IMR-90 (cell line): Measurements from ENCODE around the gene DCC. TPM values are rescaled to one million over a fixed set of nuclear protein-coding genes. Genes with fewer than 3 reads are reported as not detected.

ENCODE experiments used
- ATAC-seq: fragments of 200-7000 bp; cut with Tn5 transposase; 2 replicates; pipeline ENCODE4 v1.9.1; 2020; ENCODE audit warnings: low read depth, mild to moderate bottlenecking, moderate library complexity
- BruUV-seq: library from RNA; stranded (reverse); fragments of 400-500 nt; replicated peaks from 2 replicates; lab custom pipeline; 2021; lab: Mats Ljungman, UMichigan
- CTCF ChIA-PET: fragments of 300-600 bp; formaldehyde crosslinking; extraction: SDS; loops from one replicate; lab custom pipeline; 2021; ENCODE audit warnings: antibody characterized with exemption; lab: Yijun Ruan, JAX
- POLR2A ChIA-PET: fragments of 300-600 bp; sonication (Branson Sonifier 250); formaldehyde crosslinking; loops from one replicate; lab custom pipeline; 2022; ENCODE audit warnings: antibody characterized with exemption; ENCODE audit not compliant: unreplicated experiment; lab: Charles Lee
- DNase-seq: peaks from one replicate; pipeline ENCODE4 v3.0.0; 2013
- H2AFZ ChIP-seq: replicated peaks from 2 replicates; pipeline ENCODE3; 2013; ENCODE audit warnings: low read length, mild to moderate bottlenecking; ENCODE audit not compliant: poor library complexity
- H2AK5ac ChIP-seq: 2 replicates; pipeline ENCODE4 v1.6.1; 2013; ENCODE audit warnings: low read depth, low read length, inconsistent platforms
- H2AK9ac ChIP-seq: replicated peaks from 2 replicates; pipeline ENCODE3; 2013; ENCODE audit warnings: mild to moderate bottlenecking, low read depth, low read length, moderate library complexity; ENCODE audit not compliant: poor library complexity
- H2BK120ac ChIP-seq: 2 replicates; pipeline ENCODE4 v1.6.1; 2013; ENCODE audit warnings: low read depth, low read length, inconsistent platforms
- H2BK15ac ChIP-seq: 3 replicates; pipeline ENCODE4 v1.6.1; 2013; ENCODE audit warnings: low read depth, low read length, inconsistent platforms
- H2BK20ac ChIP-seq: 2 replicates; pipeline ENCODE4 v1.6.1; 2013; ENCODE audit warnings: low read depth, mild to moderate bottlenecking, inconsistent platforms, low read length, moderate library complexity
- H2BK5ac ChIP-seq: 2 replicates; pipeline ENCODE4 v1.6.1; 2013; ENCODE audit warnings: mild to moderate bottlenecking, low read depth, low read length, inconsistent platforms; ENCODE audit not compliant: poor library complexity, severe bottlenecking
- H3K14ac ChIP-seq: replicated peaks from 2 replicates; pipeline ENCODE4 v1.6.1; 2013; ENCODE audit warnings: low read depth, low read length, inconsistent platforms
- H3K18ac ChIP-seq: 2 replicates; pipeline ENCODE4 v1.6.1; 2013; ENCODE audit warnings: low read depth, low read length, control low read depth
- H3K23ac ChIP-seq: 2 replicates; pipeline ENCODE4 v1.6.1; 2013; ENCODE audit warnings: low read depth, low read length, inconsistent platforms
- H3K27ac ChIP-seq: 2 replicates; pipeline ENCODE4 v1.5.1; 2013; ENCODE audit warnings: mild to moderate bottlenecking, control low read depth, low read length; ENCODE audit not compliant: insufficient read depth
- H3K27me3 ChIP-seq: 2 replicates; pipeline ENCODE4 v1.6.1; 2013; ENCODE audit warnings: low read length; ENCODE audit not compliant: control insufficient read depth, insufficient read depth
- H3K36me3 ChIP-seq: 2 replicates; pipeline ENCODE4 v1.6.1; 2013; ENCODE audit warnings: low read length, mixed read lengths; ENCODE audit not compliant: control insufficient read depth, insufficient read depth
- H3K4ac ChIP-seq: 2 replicates; pipeline ENCODE4 v1.6.1; 2013; ENCODE audit warnings: low read depth, low read length, inconsistent platforms
- H3K4me1 ChIP-seq: 2 replicates; pipeline ENCODE4 v1.6.1; 2013; ENCODE audit warnings: low read length, mixed read lengths; ENCODE audit not compliant: control insufficient read depth, insufficient read depth
- H3K4me2 ChIP-seq: 2 replicates; pipeline ENCODE4 v1.6.1; 2013; ENCODE audit warnings: low read depth, mild to moderate bottlenecking, control low read depth, low read length, moderate library complexity
- H3K4me3 ChIP-seq: 2 replicates; pipeline ENCODE4 v1.5.1; 2013; ENCODE audit warnings: low read depth, mild to moderate bottlenecking, control low read depth, low read length, moderate library complexity; ENCODE audit not compliant: insufficient read depth
- H3K56ac ChIP-seq: 2 replicates; pipeline ENCODE4 v1.6.1; 2013; ENCODE audit warnings: low read length, inconsistent platforms; ENCODE audit not compliant: insufficient read depth; ENCODE audit errors: extremely low read depth
- H3K79me1 ChIP-seq, 2 experiments: 2 replicates each; pipeline ENCODE4 v1.6.1; 2013; ENCODE audit warnings: low read length in 2 of 2, inconsistent platforms in 1 of 2, low read depth in 1 of 2
- H3K9ac ChIP-seq: 2 replicates; pipeline ENCODE4 v1.6.1; 2013; ENCODE audit warnings: low read depth, low read length, control low read depth
- H3K9me1 ChIP-seq: 2 replicates; pipeline ENCODE4 v1.6.1; 2013; ENCODE audit warnings: low read length, inconsistent platforms; ENCODE audit not compliant: insufficient read depth
- H3K9me3 ChIP-seq: 2 replicates; pipeline ENCODE4 v1.6.1; 2013; ENCODE audit warnings: low read length; ENCODE audit not compliant: control insufficient read depth, insufficient read depth
- H4K20me1 ChIP-seq: 2 replicates; pipeline ENCODE4 v1.6.1; 2013; ENCODE audit warnings: low read length, inconsistent platforms; ENCODE audit not compliant: insufficient read depth
- H4K5ac ChIP-seq: 2 replicates; pipeline ENCODE4 v1.6.1; 2013; ENCODE audit warnings: mild to moderate bottlenecking, low read depth, low read length, control low read depth
- H4K8ac ChIP-seq, 2 experiments: 2 replicates each; pipeline ENCODE4 v1.6.1; 2013; ENCODE audit warnings: low read depth in 2 of 2, low read length in 2 of 2, control low read depth in 1 of 2, inconsistent platforms in 1 of 2
- H4K91ac ChIP-seq: 2 replicates; pipeline ENCODE4 v1.6.1; 2013; ENCODE audit warnings: low read depth, low read length, inconsistent platforms; ENCODE audit not compliant: insufficient read depth
- CHD1 ChIP-seq: IDR thresholded peaks from 2 replicates; pipeline ENCODE4 v1.6.1; 2012; ENCODE audit warnings: low read depth, low read length, improper control_type of control experiment
- FOS ChIP-seq: fragments of 150-350 bp; IDR thresholded peaks from 2 replicates; pipeline ENCODE4 v1.6.1; 2016; ENCODE audit warnings: low read depth, low read length
- MXI1 ChIP-seq: IDR thresholded peaks from 2 replicates; pipeline ENCODE4 v1.6.1; 2012; ENCODE audit warnings: low read depth, mild to moderate bottlenecking, low read length, moderate library complexity, borderline replicate concordance
- NFE2L2 ChIP-seq: fragments of 150-350 bp; IDR thresholded peaks from 2 replicates; pipeline ENCODE4 v1.6.1; 2016; ENCODE audit warnings: low read depth, mild to moderate bottlenecking, low read length
- RFX5 ChIP-seq: IDR thresholded peaks from 2 replicates; pipeline ENCODE4 v1.8.0; 2012; ENCODE audit warnings: low read depth, mild to moderate bottlenecking, low read length, moderate library complexity
- WGBS, 2 experiments: methylation state at CpG; one replicate each; pipeline versions ENCODE4 v1.1.5 to v1.1.7; 2013; ENCODE audit warnings: missing lambda C conversion rate in 2 of 2; ENCODE audit not compliant: insufficient read length in 1 of 2; ENCODE audit errors: extremely low coverage in 2 of 2; 5-methylcytosine and 5-hydroxymethylcytosine counted together
- dilution Hi-C: fragments of 300-500 bp; cut with HindIII; formaldehyde crosslinking; loops from one replicate; pipeline ENCODE4 v1.14.3; 2018; ENCODE audit warnings: low sequenced_read_pairs; ENCODE audit not compliant: unreplicated experiment
- in situ Hi-C: fragments of 300-500 bp; cut with MboI; formaldehyde crosslinking; loops from 3 replicates; pipeline ENCODE4 v1.14.3; 2019; ENCODE audit warnings: low sequenced_read_pairs, inconsistent platforms, mixed read lengths
- intact Hi-C: fragments of 100-400 bp; cut with micrococcal nuclease; formaldehyde crosslinking; loops from 2 replicates; pipeline ENCODE4 v1.10.0; 2022
- polyA plus RNA-seq, 3 experiments: library from polyadenylated mRNA; depleted of rRNA; stranded (reverse); fragments of >200 nt; gene quantifications; 2 replicates each; pipeline ENCODE4 v1.2.3, GENCODE V29; 2012; ENCODE audit warnings: low replicate concordance in 1 of 3
- total RNA-seq: library from RNA; depleted of rRNA; stranded (reverse); fragments of >200 nt; gene quantifications from 2 replicates; pipeline ENCODE4 v1.2.3, GENCODE V29; 2012

The DCC gene
- total and polyA plus RNA-seq, 2 of the 4 experiments (the other 2 are of a cell fraction): 0.31 to 0.54 TPM

GRCh38 chr18:52325997-52326396 lies 14.0 kb upstream of the DCC start:
- no peaks in the 10 kb centered on the region for H3K36me3 ChIP-seq
- no peak overlapping the region for H2AK9ac ChIP-seq
- H3K9me1 ChIP-seq: no peaks in the 10 kb centered on the region
- ChIA-PET CTCF (no interaction called here), POLR2A (no interaction called here)
- ATAC-seq: no peak
- H3K79me1 ChIP-seq: no peaks in the 10 kb centered on the region
- no peak overlapping the region for H2AK5ac ChIP-seq
- H4K5ac ChIP-seq: no peak overlapping the region
- H3K14ac ChIP-seq: no peak overlapping the region
- no peak overlapping the region for H2BK20ac ChIP-seq
- H3K23ac ChIP-seq: no peak overlapping the region
- no peak overlapping the region for H3K4me2 ChIP-seq
- TF ChIP-seq RFX5 (no peak), MXI1 (no peak), FOS (no peak), CHD1 (no peak), NFE2L2 (no peak)
- H2AFZ ChIP-seq: no peak overlapping the region
- WGBS, 2 experiments: no CpG with 5 or more reads among the region's 1 CpG
- H3K4me1 ChIP-seq: no peaks in the 10 kb centered on the region
- H3K56ac ChIP-seq: no peak overlapping the region
- H2BK120ac ChIP-seq: no peak overlapping the region
- H2BK15ac ChIP-seq: no peak overlapping the region
- no TSS peak for BruUV-seq
- no peak overlapping the region for H2BK5ac ChIP-seq
- intact Hi-C loops: no loop called here
- H3K4ac ChIP-seq: no peak overlapping the region
- no peak overlapping the region for H4K91ac ChIP-seq
- H3K9me3 ChIP-seq: peaks cover 2% of the 10 kb centered on the region; the same call in 1 of the 2 replicates
- no peak overlapping the region for H3K27ac ChIP-seq
- H3K27me3 ChIP-seq: no peaks in the 10 kb centered on the region
- peak; percentile 56 for DNase-seq
- no peak overlapping the region for H3K9ac ChIP-seq
- no peaks in the 10 kb centered on the region for H4K20me1 ChIP-seq
- no peak overlapping the region for H4K8ac ChIP-seq
- no peak overlapping the region for H3K18ac ChIP-seq
- in situ Hi-C loops: no loop called here
- dilution Hi-C loops: no loop called here
- no peak overlapping the region for H3K4me3 ChIP-seq
